Endodermal cell (in vitro differentiated cells): ENCODE results near the gene MUC22. TPM values are rescaled to one million over a fixed set of nuclear protein-coding genes. Genes with fewer than 3 reads are reported as not detected.

Experiments
- DNase-seq: peaks from one replicate; pipeline ENCODE4 v3.0.0-alpha.2; 2017
- H3K27ac ChIP-seq: 2 replicates; pipeline ENCODE4 v1.5.1; 2013; ENCODE audit warnings: mild to moderate bottlenecking, low read depth, low read length, moderate library complexity
- H3K27me3 ChIP-seq: 2 replicates; pipeline ENCODE4 v1.6.1; 2013; ENCODE audit warnings: mild to moderate bottlenecking, low read length, moderate library complexity; ENCODE audit not compliant: insufficient read depth, control insufficient read depth, poor library complexity, severe bottlenecking
- H3K36me3 ChIP-seq: 2 replicates; pipeline ENCODE4 v1.7.0; 2013; ENCODE audit warnings: mild to moderate bottlenecking, low read length, moderate library complexity; ENCODE audit not compliant: control insufficient read depth, insufficient read depth
- H3K4me1 ChIP-seq: one replicate; pipeline ENCODE4 v1.7.0; 2013; ENCODE audit warnings: low read length; ENCODE audit not compliant: control insufficient read depth, insufficient read depth
- H3K4me3 ChIP-seq: 2 replicates; pipeline ENCODE4 v1.5.1; 2013; ENCODE audit warnings: mild to moderate bottlenecking, low read length, moderate library complexity
- H3K9ac ChIP-seq: 2 replicates; pipeline ENCODE4 v1.6.1; 2013; ENCODE audit warnings: mild to moderate bottlenecking, low read length, moderate library complexity; ENCODE audit not compliant: poor library complexity, severe bottlenecking; ENCODE audit errors: extremely low read depth
- H3K9me3 ChIP-seq: 2 replicates; pipeline ENCODE4 v1.6.1; 2013; ENCODE audit warnings: mild to moderate bottlenecking, low read length, moderate library complexity; ENCODE audit not compliant: control insufficient read depth
- H3K27ac Mint-ChIP-seq: 2 replicates; pipeline ENCODE4 v1.8.0; 2020; ENCODE audit warnings: mixed read lengths
- H3K27me3 Mint-ChIP-seq: 2 replicates; pipeline ENCODE4 v1.8.0; 2021; ENCODE audit warnings: mild to moderate bottlenecking, mixed read lengths; ENCODE audit not compliant: insufficient read depth
- H3K36me3 Mint-ChIP-seq: 2 replicates; pipeline ENCODE4 v1.8.0; 2020; ENCODE audit warnings: low read depth, mixed read lengths
- H3K4me1 Mint-ChIP-seq: 2 replicates; pipeline ENCODE4 v1.8.0; 2020; ENCODE audit warnings: mixed read lengths
- H3K4me3 Mint-ChIP-seq: 2 replicates; pipeline ENCODE4 v1.8.0; 2020; ENCODE audit warnings: mild to moderate bottlenecking, moderate library complexity, mixed read lengths
- H3K9me3 Mint-ChIP-seq: 2 replicates; pipeline ENCODE4 v1.8.0; 2020; ENCODE audit warnings: mild to moderate bottlenecking, mixed read lengths
- WGBS, 2 experiments: methylation state at CpG; one replicate each; pipeline versions ENCODE4 v1.1.5 to v1.1.7; 2013; ENCODE audit warnings: missing lambda C conversion rate in 2 of 2, mixed read lengths in 1 of 2; ENCODE audit not compliant: insufficient coverage in 1 of 2, insufficient read length in 1 of 2; 5-methylcytosine and 5-hydroxymethylcytosine counted together
- total RNA-seq, 2 donors: library from RNA; stranded (reverse); fragmentation: NEBNext Ultra II Directional in 1 of 2; extraction: Animal tissue kit (Norgen Biotek cat#: 25700) in 1 of 2; gene quantifications; 2 replicates in 1 of 2; 3 replicates in 1 of 2; pipeline ENCODE4 v1.2.1, GENCODE V29; 2021
- TF ChIP-seq, protein P1 (sequence below): fragments of 200-600 bp; sonication (generic); conservative IDR thresholded peaks from 2 replicates; pipeline ENCODE4 v1.5.0; 2021; ENCODE audit warnings: antibody characterized with exemption, mild to moderate bottlenecking

MUC22 gene
- total RNA-seq, 2 donors from 2014 or later = not detected

DNA sequence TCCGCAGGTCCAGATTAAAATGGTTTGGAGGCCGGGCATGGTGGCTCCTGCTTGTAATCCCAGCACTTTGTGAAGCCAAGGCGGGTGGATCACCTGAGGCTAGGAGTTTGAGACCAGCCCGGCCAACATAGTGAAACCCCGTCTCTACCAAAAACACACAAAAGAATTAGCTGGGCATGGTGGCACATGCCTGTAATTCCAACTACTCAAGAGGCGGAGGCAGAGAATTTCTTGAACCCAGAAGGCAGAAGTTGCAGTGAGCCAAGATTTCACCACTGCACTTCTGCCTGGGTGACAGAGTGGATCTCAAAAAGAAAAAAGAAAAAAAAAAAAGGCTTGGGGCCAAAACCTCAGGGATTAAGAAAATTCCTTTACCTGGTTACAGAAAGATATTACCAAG lies 71.6 kb downstream of the MUC22 start:
- 86 to 89% methylated on average over 3 to 6 of the region's 6 CpGs for whole genome bisulfite sequencing, 2 experiments
- DNase-seq = no peak

DNA sequence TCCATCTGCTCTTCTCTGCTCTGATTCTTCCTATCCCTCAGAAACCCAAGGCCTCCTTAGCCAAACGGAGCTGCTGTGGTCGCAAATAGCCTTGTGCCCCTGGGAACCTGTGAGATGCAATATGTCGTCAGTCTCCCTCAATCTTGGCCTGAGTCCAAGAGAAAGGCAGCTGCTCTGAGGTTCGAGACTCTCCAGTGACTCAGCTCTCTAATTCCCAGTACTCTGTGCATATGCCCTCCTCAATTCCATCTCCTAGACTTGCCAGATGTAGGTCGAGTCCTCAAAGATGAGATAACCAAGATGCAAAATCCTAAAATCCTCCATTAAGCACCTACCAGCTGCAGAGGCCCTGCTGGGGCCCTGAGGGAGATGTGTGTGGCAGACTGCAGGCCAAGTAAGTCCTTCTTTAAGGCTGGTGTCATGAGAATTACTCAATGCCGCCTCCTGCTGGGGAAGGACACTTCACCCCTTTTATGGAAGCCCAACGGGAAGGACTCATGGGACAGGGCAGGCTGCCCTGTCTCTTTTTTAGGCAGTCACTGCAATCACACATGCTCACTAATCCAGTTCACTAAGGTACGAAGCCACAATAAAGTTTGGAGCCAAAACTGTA lies 73.6 kb downstream of the MUC22 start:
- Mint-ChIP-seq H3K27ac (no peak overlapping the region), H3K9me3 (no peaks in the 10 kb centered on the region), H3K27me3 (peaks cover 3% of the 10 kb centered on the region), H3K36me3 (no peaks in the 10 kb centered on the region), H3K4me3 (no peak overlapping the region), H3K4me1 (peaks cover 15% of the 10 kb centered on the region)
- peaks cover 10% of the 10 kb centered on the region for H3K4me1 ChIP-seq
- WGBS, 2 experiments = 71 to 74% methylated on average over 6 to 8 of the region's 8 CpGs
- H3K9me3 ChIP-seq = no peaks in the 10 kb centered on the region
- no peaks in the 10 kb centered on the region for H3K36me3 ChIP-seq
- TF ChIP-seq, protein P1, sequence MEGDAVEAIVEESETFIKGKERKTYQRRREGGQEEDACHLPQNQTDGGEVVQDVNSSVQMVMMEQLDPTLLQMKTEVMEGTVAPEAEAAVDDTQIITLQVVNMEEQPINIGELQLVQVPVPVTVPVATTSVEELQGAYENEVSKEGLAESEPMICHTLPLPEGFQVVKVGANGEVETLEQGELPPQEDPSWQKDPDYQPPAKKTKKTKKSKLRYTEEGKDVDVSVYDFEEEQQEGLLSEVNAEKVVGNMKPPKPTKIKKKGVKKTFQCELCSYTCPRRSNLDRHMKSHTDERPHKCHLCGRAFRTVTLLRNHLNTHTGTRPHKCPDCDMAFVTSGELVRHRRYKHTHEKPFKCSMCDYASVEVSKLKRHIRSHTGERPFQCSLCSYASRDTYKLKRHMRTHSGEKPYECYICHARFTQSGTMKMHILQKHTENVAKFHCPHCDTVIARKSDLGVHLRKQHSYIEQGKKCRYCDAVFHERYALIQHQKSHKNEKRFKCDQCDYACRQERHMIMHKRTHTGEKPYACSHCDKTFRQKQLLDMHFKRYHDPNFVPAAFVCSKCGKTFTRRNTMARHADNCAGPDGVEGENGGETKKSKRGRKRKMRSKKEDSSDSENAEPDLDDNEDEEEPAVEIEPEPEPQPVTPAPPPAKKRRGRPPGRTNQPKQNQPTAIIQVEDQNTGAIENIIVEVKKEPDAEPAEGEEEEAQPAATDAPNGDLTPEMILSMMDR = peak; percentile 80
- no peak overlapping the region for H3K27ac ChIP-seq
- H3K9ac ChIP-seq = no peak overlapping the region
- DNase-seq = peak; percentile 93
- no peak overlapping the region for H3K4me3 ChIP-seq
- no peaks in the 10 kb centered on the region for H3K27me3 ChIP-seq

More for the DNA sequence above, 71.6 kb downstream of the MUC22 start:
- Mint-ChIP-seq H3K36me3 (no peaks in the 10 kb centered on the region), H3K4me3 (no peak overlapping the region), H3K9me3 (no peaks in the 10 kb centered on the region), H3K4me1 (peaks cover 10% of the 10 kb centered on the region), H3K27me3 (peaks cover 3% of the 10 kb centered on the region), H3K27ac (no peak overlapping the region)
- Histone ChIP-seq H3K4me3 (no peak overlapping the region), H3K36me3 (no peaks in the 10 kb centered on the region), H3K9me3 (no peaks in the 10 kb centered on the region), H3K27ac (no peak overlapping the region), H3K4me1 (peaks cover 4% of the 10 kb centered on the region), H3K9ac (no peak overlapping the region), H3K27me3 (no peaks in the 10 kb centered on the region)
- TF ChIP-seq, protein P1 = no peak

Other genes with a start within 250 kb of the MUC22 start
- gene DDR1, start 126.0 kb upstream of the MUC22 start, total RNA-seq = 100 to 1,000 TPM; 140 to 151 TPM
- gene GTF2H4, start 102.3 kb upstream of the MUC22 start, total RNA-seq = 10 to 100 TPM; 60.0 to 67.9 TPM
- 10 to 100 TPM; 39.4 to 52.5 TPM for gene VARS2, start 96.2 kb upstream of the MUC22 start, total RNA-seq
- gene SFTA2, start 78.3 kb upstream of the MUC22 start, total RNA-seq = not detected
- under 1 TPM; 0.18 TPM for gene MUCL3, start 69.5 kb upstream of the MUC22 start, total RNA-seq
- gene MUC21, start 26.8 kb upstream of the MUC22 start, total RNA-seq = not detected
- gene C6orf15, start 102.1 kb downstream of the MUC22 start, total RNA-seq = not detected
- gene PSORS1C1, start 104.3 kb downstream of the MUC22 start, total RNA-seq = 1 to 10 TPM; 1.1 to 1.2 TPM
- gene CDSN, start 110.0 kb downstream of the MUC22 start, total RNA-seq = not detected
- not detected for gene PSORS1C2, start 128.6 kb downstream of the MUC22 start, total RNA-seq
- gene CCHCR1, start 147.3 kb downstream of the MUC22 start, total RNA-seq = 10 to 100 TPM; 56.5 to 73.6 TPM
- 10 to 100 TPM; 10.8 to 12.5 TPM for gene TCF19, start 148.1 kb downstream of the MUC22 start, total RNA-seq
- 100 to 1,000 TPM; 106 to 687 TPM for gene POU5F1, start 160.2 kb downstream of the MUC22 start, total RNA-seq